ENCODE data around the gene CHD5. TPM values are rescaled to one million over a fixed set of nuclear protein-coding genes. Genes with fewer than 3 reads are reported as not detected.

Gene CHD5
- total and polyA plus RNA-seq, 2 of the 4 experiments (the other 2 are of a cell fraction): under 0.01 to 0.09 TPM

- dilution Hi-C loops (cut with HindIII; ENCODE audit: low sequenced_read_pairs, unreplicated experiment) (no loop called here), in situ Hi-C loops (cut with MboI; ENCODE audit: low sequenced_read_pairs) (no loop called here), intact Hi-C loops (cut with micrococcal nuclease) (no loop called here)
- DNase-seq: no peak
- Histone ChIP-seq H3K56ac (ENCODE audit: extremely low read depth, insufficient read depth, low read length) (no peak overlapping the region), H3K36me3 (ENCODE audit: control insufficient read depth, insufficient read depth, low read length) (no peaks in the 10 kb centered on the region), H3K14ac (replicated peaks; ENCODE audit: low read depth, low read length) (no peak overlapping the region), H2AFZ (replicated peaks; ENCODE audit: low read length, poor library complexity) (no peak overlapping the region), H3K27ac (ENCODE audit: insufficient read depth, low read length) (no peak overlapping the region), H3K4ac (ENCODE audit: low read depth, low read length) (no peak overlapping the region), H3K4me2 (ENCODE audit: low read depth, low read length) (no peak overlapping the region), H4K20me1 (ENCODE audit: insufficient read depth, low read length) (peaks cover 6% of the 10 kb centered on the region; the same call in 1 of the 2 replicates), H2BK5ac (ENCODE audit: low read depth, low read length, poor library complexity, severe bottlenecking) (no peak overlapping the region), H3K79me1 (ENCODE audit: low read depth in 1 of 2, low read length in 2 of 2) (no peaks in the 10 kb centered on the region), H2BK20ac (ENCODE audit: low read depth, low read length) (no peak overlapping the region), H2BK15ac (ENCODE audit: low read depth, low read length) (no peak overlapping the region), H4K5ac (ENCODE audit: low read depth, low read length) (no peak overlapping the region), H3K23ac (ENCODE audit: low read depth, low read length) (no peak overlapping the region), H3K18ac (ENCODE audit: low read depth, low read length) (no peak overlapping the region), H3K4me3 (ENCODE audit: insufficient read depth, low read depth, low read length) (no peak overlapping the region), H3K27me3 (ENCODE audit: control insufficient read depth, insufficient read depth, low read length) (peaks cover 6% of the 10 kb centered on the region; the same call in 1 of the 2 replicates), H2BK120ac (ENCODE audit: low read depth, low read length) (no peak overlapping the region), H2AK5ac (ENCODE audit: low read depth, low read length) (no peak overlapping the region), H4K91ac (ENCODE audit: insufficient read depth, low read depth, low read length) (no peak overlapping the region), H2AK9ac (replicated peaks; ENCODE audit: low read depth, low read length, poor library complexity) (no peak overlapping the region), H3K4me1 (ENCODE audit: control insufficient read depth, insufficient read depth, low read length) (no peaks in the 10 kb centered on the region), H3K9ac (ENCODE audit: low read depth, low read length) (no peak overlapping the region), H3K9me3 (ENCODE audit: control insufficient read depth, insufficient read depth, low read length) (no peaks in the 10 kb centered on the region), H3K9me1 (ENCODE audit: insufficient read depth, low read length) (no peaks in the 10 kb centered on the region), H4K8ac (ENCODE audit: low read depth in 2 of 2, low read length in 2 of 2) (no peak overlapping the region)
- 72% methylated on average over 5 of the region's 8 CpGs; no CpG with 5 or more reads in 1 of the 2 experiments for WGBS, 2 experiments (ENCODE audit: extremely low coverage in 2 of 2, insufficient read length in 1 of 2)
- CTCF ChIA-PET: interaction anchor here (1.6 kb wide), 1 partner anchor 188 kb away, joined by 3 read pairs; no protein-coding TSS in a partner anchor
- POLR2A ChIA-PET (ENCODE audit: unreplicated experiment): no interaction called here
- BruUV-seq (replicated peaks): no TSS peak
- ATAC-seq (ENCODE audit: low read depth): no peak
- TF ChIP-seq POLR2A (IDR thresholded peaks at IDR 0.05; ENCODE audit: low read depth, low read length): no peak
- no peak for TF ChIP-seq RAD21 (IDR thresholded peaks at IDR 0.05; ENCODE audit: low read length)
- TF ChIP-seq SMC3 (IDR thresholded peaks at IDR 0.05; ENCODE audit: low read depth, low read length): no peak
- no peak for TF ChIP-seq RCOR1 (IDR thresholded peaks at IDR 0.05; ENCODE audit: insufficient replicate concordance, low read length)
Observed at GRCh38 chr1:6056572-6056948, 123.6 kb downstream of the CHD5 start.

Measured in IMR-90 (cell line).